SKM-1 treated with dmso at 0.1 percent for 144 hours (cell line): ENCODE data around the gene IGLL1.

Experiments
- DNase-seq: peaks from one replicate; lab custom pipeline; 2025; ENCODE audit not compliant: unreplicated experiment; lab: John Stamatoyannopoulos, UW

Gene IGLL1

DNA sequence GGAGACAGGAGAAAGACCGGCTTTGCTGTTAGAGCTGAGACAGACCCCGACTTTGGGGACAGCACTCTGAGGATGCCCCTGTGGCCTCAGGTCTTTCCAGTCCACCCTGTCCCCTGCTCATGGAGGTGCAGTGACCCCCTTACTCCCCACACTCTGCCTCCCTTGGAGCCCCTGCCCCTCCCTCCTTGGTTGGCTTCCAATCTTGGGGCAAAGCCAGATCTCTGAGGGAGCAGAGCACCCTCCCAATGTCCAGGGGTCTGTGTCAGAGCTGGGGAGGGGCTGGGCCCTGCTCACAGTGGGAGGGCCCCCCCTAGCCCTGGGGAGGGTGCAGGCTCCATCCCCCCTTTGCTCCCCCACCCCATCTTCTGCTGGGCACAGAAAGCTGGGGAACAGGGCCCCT is 50.0 kb downstream of the IGLL1 start:
- DNase-seq: no peak

- no peak for DNase-seq
These were observed 50.7 kb downstream of the IGLL1 start for GRCh38 chr22:23529166-23530103.

- peak; percentile 75 for DNase-seq
These were observed 51.9 kb downstream of the IGLL1 start for GRCh38 chr22:23527971-23528740.

- no peak for DNase-seq
These were observed 53.3 kb downstream of the IGLL1 start for GRCh38 chr22:23526596-23527316.

DNA sequence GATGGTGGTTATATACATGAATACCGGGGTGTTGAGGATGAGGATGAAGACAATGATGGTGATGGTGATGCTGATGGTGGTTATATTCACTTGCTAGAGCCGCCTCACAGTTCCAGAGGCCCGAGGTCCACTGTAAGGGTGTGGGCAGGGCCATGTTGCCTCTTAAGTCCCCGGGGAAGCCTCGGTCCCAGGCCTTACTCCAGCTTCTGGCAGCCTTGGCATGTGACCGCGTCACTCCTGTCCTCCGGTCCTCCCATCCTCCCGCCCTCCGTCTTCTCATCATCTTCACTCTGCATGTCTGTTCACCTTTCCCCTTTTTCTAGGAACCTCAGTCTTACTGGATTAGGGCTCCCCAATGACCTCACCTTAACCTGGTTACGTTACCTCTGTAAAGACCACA is 54.6 kb downstream of the IGLL1 start:
- no peak for DNase-seq

DNA sequence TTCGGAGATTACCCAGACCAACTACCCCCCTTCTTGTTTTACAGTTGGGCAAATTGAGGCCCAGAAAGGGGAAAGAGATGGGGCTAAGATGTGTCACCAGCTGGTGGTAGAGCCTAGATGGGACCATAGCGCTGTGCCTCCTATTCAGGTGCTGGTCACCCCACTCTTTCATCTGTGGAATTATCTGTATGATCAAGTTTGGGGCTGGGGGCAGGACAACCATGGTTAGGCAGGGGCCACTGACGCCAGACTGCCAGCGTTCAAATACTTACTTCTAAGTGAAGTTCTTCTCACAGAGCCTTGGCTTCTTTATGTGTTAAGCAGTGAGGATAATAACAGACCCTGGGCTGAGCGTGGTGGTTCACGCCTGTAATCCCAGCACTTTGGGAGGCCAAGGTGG is 55.9 kb downstream of the IGLL1 start:
- no peak for DNase-seq

- DNase-seq: no peak
These were observed 56.4 kb downstream of the IGLL1 start for GRCh38 chr22:23523713-23524112.
